Lung (tissue), 12 donors: ENCODE results near the gene LRRC75A. TPM values are rescaled to one million over a fixed set of nuclear protein-coding genes. Genes with fewer than 3 reads are reported as not detected.

Experiments
- ATAC-seq: fragments of 200-7000 bp; cut with Tn5 transposase; one replicate; pipeline ENCODE4 v1.9.1; 2020; ENCODE audit warnings: moderate number of reproducible peaks; ENCODE audit not compliant: insufficient read depth, low FRiP score
- DNase-seq, 3 donors: peaks; one replicate each; pipeline ENCODE4 v3.0.0-alpha.2; 2013 to 2017
- H3K27ac ChIP-seq, 2 donors: one replicate each; pipeline ENCODE4 v1.5.1; 2013; ENCODE audit warnings: mild to moderate bottlenecking in 2 of 2, moderate library complexity in 2 of 2, control low read depth in 1 of 2, inconsistent platforms in 1 of 2, low read depth in 1 of 2, low read length in 1 of 2
- H3K27me3 ChIP-seq, 3 donors: one replicate each; pipeline ENCODE4 v1.5.1; 2013; ENCODE audit warnings: low read length in 2 of 3; ENCODE audit not compliant: control insufficient read depth in 3 of 3, insufficient read depth in 3 of 3
- H3K36me3 ChIP-seq, 4 donors: one replicate each; pipeline ENCODE4 v1.5.1; 2013; ENCODE audit warnings: low read length in 4 of 4, mild to moderate bottlenecking in 1 of 4, moderate library complexity in 1 of 4; ENCODE audit not compliant: control insufficient read depth in 4 of 4, insufficient read depth in 4 of 4
- H3K4me1 ChIP-seq, 5 donors: one replicate each; pipeline ENCODE4 v1.5.1; 2013; ENCODE audit warnings: low read length in 5 of 5, mild to moderate bottlenecking in 2 of 5, moderate library complexity in 1 of 5; ENCODE audit not compliant: control insufficient read depth in 5 of 5, insufficient read depth in 5 of 5
- H3K4me3 ChIP-seq: one replicate; pipeline ENCODE4 v1.5.1; 2013; ENCODE audit warnings: mild to moderate bottlenecking, control low read depth, moderate library complexity
- H3K9ac ChIP-seq, 2 donors: one replicate each; pipeline ENCODE4 v1.5.1; 2013; ENCODE audit warnings: low read length in 2 of 2, control low read depth in 1 of 2; ENCODE audit not compliant: insufficient read depth in 1 of 2
- H3K9me3 ChIP-seq, 4 donors: one replicate each; pipeline ENCODE4 v1.5.1; 2013; ENCODE audit warnings: low read length in 3 of 4, mild to moderate bottlenecking in 1 of 4, moderate library complexity in 1 of 4; ENCODE audit not compliant: control insufficient read depth in 4 of 4, insufficient read depth in 3 of 4
- CTCF ChIP-seq: IDR thresholded peaks from 2 replicates; pipeline ENCODE4 v1.5.1; 2012; ENCODE audit warnings: mild to moderate bottlenecking; ENCODE audit errors: control extremely low read depth, extremely low read depth
- WGBS, 2 donors: extraction: QIAGEN DNeasy Blood & Tissue Kit; methylation state at CpG; one replicate each; pipeline ENCODE4 v1.1.7; 2013; 5-methylcytosine and 5-hydroxymethylcytosine counted together
- polyA plus RNA-seq, 2 donors: library from polyadenylated mRNA; stranded (reverse); fragments of 200-250 nt; gene quantifications; one replicate each; pipeline ENCODE4 v1.2.1, GENCODE V29; 2013
- total RNA-seq, 2 donors: library from RNA; depleted of rRNA in 1 of 2; stranded (reverse); fragments of >200 nt in 1 of 2; gene quantifications; one replicate each; pipeline ENCODE4 v1.2.1, GENCODE V29; 2014 to 2021
- donor health status: control.
- donor health status: control.
- donor health status: Bipolar disorder and iron deficiency.
- donor health status: healthy.
- donor health status: DM: yes; HTN: yes; CAD: no.

The LRRC75A gene
- total and polyA plus RNA-seq, 4 donors, result 0.68 to 3.4 (median 2.4) TPM

- peaks cover 3 to 5% (median 4%) of the 10 kb centered on the region in 3 donors for H3K27me3 ChIP-seq
- H3K4me1 ChIP-seq, result peaks cover 0 to 7% (median 0%) of the 10 kb centered on the region in 5 donors
- no peak for ATAC-seq
- no peak overlapping the region for H3K4me3 ChIP-seq
- no peaks in the 10 kb centered on the region for H3K36me3 ChIP-seq
- no peak for TF ChIP-seq CTCF
- H3K27ac ChIP-seq, result no peak overlapping the region
- WGBS, 2 donors, result 85% methylated on average over 12 of the region's 12 CpGs
- no peak overlapping the region for H3K9ac ChIP-seq
- no peaks in the 10 kb centered on the region for H3K9me3 ChIP-seq
- no peak for DNase-seq
These were observed 5.0 kb upstream of the LRRC75A start for GRCh38 chr17:16496820-16497489.

GRCh38 chr17:16495980-16496819 lies 4.2 kb upstream of the LRRC75A start:
- 78 to 87% methylated on average over 12 of the region's 12 CpGs for WGBS, 2 donors
- Histone ChIP-seq H3K36me3 (no peaks in the 10 kb centered on the region), H3K27me3 (peaks cover 3 to 4% (median 3%) of the 10 kb centered on the region in 3 donors), H3K9ac (no peak overlapping the region), H3K27ac (no peak overlapping the region), H3K4me1 (peaks cover 0 to 9% (median 0%) of the 10 kb centered on the region in 5 donors), H3K4me3 (no peak overlapping the region), H3K9me3 (no peaks in the 10 kb centered on the region)
- no peak for DNase-seq
- no peak for TF ChIP-seq CTCF
- ATAC-seq, result no peak

- ATAC-seq (no peak), DNase-seq (no peak)
- no peaks in the 10 kb centered on the region for H3K9me3 ChIP-seq
- H3K4me1 ChIP-seq, result peaks cover 0 to 15% (median 0%) of the 10 kb centered on the region in 5 donors
- 75 to 85% methylated on average over 4 of the region's 4 CpGs for WGBS, 2 donors
- no peak overlapping the region for H3K4me3 ChIP-seq
- peaks cover 3 to 4% (median 3%) of the 10 kb centered on the region in 3 donors for H3K27me3 ChIP-seq
- no peaks in the 10 kb centered on the region for H3K36me3 ChIP-seq
- H3K27ac ChIP-seq, result no peak overlapping the region
- H3K9ac ChIP-seq, result no peak overlapping the region
- no peak for TF ChIP-seq CTCF
These were observed 3.6 kb upstream of the LRRC75A start for GRCh38 chr17:16495561-16495960.
